HG03378 (cell line): ENCODE data around the gene SEC23B.

Experiments used
- ATAC-seq: cut with Tn5 transposase; IDR thresholded peaks from one replicate; pipeline ENCODE4 v1.9.1; 2021; ENCODE audit warnings: mild to moderate bottlenecking, moderate library complexity; ENCODE audit not compliant: unreplicated experiment

The SEC23B gene

DNA sequence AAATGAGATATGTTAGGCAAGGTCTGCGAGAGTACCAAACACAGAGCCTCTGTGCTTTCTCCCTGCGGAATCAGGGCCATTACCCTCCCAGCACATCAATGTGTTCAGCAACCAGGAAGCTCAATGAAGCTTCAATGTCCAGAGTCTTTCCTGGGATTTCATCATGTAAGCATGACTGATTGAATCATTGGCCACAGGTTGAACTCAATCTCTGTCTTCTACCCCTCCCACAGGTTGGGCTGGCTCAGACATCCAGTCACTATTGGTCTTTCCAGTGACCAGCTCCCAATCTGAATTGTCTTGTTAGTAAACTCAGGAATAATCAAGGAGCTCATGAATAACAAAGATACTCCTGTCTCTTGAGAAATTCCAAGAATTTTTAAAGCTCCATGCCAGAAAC is 77.4 kb downstream of the SEC23B start:
- no peak for ATAC-seq

DNA sequence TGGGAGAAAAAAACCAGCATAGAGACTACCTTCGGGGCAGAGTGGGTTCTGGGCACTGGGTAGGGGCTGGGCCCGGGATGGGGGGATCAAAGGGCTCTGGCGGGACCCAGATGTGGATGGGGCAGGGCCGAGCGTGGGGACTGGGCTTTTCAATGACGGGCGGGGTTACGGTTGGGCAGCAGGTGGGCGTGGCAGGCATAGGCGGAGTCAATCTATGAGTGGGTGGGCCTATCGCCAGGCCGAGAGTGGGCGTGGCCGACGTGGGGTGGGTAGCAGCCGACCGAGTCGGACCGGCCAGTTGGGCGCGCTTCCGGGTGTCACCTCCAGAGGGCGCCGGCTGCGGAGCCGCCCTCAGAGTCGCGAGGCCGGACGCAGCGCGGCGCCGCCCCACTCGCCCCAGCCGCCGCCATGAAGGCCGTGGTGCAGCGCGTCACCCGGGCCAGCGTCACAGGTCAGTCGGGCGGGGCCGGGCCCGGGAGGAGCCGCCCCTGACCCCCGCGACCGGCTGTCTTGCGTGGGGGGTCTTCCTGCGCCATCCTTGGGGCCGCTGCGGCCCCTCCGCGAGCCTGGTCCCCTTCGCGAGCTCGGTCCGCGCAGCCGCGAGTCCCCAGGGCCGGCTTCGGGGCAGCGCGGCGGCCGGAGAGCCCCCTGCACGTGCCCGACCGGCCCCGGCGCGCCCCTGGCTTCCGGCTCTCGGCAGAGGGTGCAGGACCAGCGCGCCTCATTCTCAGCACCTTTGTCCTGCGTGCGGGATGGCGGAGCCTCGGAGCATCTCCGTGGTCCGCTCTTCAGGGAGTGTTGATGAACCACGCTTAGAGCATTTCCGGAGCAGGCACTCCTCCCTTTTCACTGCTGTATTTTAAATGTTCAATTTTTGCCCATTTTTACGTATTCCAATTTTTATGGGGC is 80.2 kb downstream of the SEC23B start, which contains the start of gene DTD1:
DTD1 (plus strand) TSS at position 390 of the 909 bp plus-strand sequence; CDS start at position 409, 19 bp downstream.
- peak; percentile 84 for ATAC-seq

DNA sequence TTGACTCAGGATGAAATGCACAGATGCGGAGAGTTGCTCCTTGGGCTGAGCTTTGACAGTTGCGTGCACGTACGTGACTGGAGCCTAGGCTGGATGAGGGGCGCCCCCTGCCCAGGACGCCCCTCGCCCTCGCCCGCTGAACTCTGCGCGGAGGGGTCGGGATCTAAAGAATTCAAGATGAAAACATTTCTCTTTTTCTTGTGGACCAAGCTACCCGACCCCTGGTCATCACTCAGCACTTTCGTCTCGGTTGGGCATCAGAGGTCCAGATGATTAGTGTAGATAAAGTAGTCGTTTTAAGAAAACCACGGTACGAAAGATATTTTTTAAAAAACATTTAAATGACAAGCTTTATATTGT is 80.8 kb downstream of the SEC23B start:
- ATAC-seq, result no peak

DNA sequence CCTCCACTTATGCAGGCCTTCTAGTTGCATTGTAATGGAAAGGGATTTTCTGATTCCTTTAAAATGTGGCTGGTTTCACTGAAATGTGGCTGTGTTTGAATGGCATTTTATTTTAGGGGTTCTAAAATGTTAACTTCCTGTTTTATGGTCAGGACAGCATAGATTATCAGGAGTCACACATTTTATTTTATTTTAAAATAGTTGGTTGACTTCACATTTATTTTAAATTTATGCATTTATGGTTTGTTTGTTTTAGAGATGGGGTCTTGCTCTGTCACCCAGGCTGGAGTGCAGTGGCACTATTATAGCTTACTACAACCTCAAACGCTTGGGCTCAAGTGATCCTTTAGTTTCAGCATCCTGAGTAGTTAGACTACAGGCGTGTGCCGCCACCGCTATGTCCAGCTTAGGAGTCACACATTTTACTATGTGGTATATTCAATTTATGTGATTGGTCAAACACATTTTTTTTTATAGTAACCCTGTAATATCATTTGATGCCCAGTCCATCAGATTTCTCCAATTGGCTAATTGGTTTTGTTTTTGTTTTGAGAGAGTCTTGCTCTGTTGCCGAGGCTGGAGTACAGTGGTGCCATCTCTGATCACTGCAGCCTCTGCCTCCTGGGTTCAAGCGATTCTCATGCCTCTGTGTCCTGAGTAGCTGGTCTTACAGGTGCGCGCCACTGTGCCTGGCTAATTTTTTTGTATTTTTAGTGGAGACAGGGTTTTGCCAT is 82.4 kb downstream of the SEC23B start:
- no peak for ATAC-seq

DNA sequence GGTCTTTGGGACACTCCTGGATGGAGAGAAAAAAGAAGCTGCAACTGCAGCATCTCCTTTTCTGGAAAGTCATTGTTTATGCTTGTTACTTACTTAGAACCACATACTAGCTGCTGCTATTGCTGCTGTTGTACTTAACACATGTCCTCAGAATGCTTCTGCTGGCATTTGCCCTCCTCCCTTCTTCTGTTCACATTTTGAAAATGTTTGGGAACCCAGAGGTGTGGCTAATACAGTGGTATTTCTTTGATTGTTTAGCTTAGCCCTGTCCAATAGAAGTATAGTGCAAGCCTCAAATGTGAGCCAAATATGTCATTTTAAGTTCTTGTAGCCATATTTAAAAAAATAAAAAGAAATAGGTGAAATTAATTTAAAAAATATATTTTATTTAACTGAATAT is 88.5 kb downstream of the SEC23B start:
- no peak for ATAC-seq

DNA sequence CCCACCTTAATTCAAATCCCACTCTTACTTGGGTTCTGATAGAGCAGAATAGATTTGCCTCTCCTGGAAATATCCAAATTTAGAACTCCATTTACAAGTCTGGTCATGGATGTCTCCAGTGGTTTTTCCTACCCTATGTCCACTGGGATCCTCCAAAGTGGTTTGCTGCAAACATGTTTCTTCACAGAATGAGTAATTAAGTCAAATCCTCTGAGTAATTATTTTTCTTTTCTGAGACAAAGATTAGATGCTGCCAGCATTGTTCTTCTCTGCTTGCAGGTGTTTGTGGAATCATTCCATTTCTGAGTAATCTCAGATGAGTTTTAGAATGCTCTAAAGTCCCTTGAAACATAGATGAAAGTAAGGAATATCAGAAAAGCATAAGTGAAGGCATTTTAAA is 102.0 kb downstream of the SEC23B start:
- ATAC-seq, result no peak
